Measurements from ENCODE around the gene CD200R1L. TPM values are rescaled to one million over a fixed set of nuclear protein-coding genes. Genes with fewer than 3 reads are reported as not detected.
A peak's percentile ranks its signal among the peaks of the same experiment; 100 is the strongest.

The CD200R1L gene
- not detected for total RNA-seq
- 0 to 0.30 reads per million in 2 donors for total RNA-seq

GRCh38 chr3:112846764-112847163 lies at the start of gene CD200R1L:
CD200R1L (minus strand) TSS chr3:112846864; CDS start chr3:112829367, 17,497 bp downstream.
- H3K27ac Mint-ChIP-seq, result peak within 1 kb of the TSS; percentile 27
- H3K4me1 Mint-ChIP-seq, result peaks cover 15% of the 10 kb centered on the region
- DNase-seq (no peak), ATAC-seq (no peak)
- H3K36me3 Mint-ChIP-seq (ENCODE audit: low read depth), result no peaks in the 10 kb centered on the region
- peak within 1 kb of the TSS; percentile 46 for H3K4me3 Mint-ChIP-seq
- H3K9me3 ChIP-seq (ENCODE audit: control insufficient read depth, low read length, poor library complexity, severe bottlenecking), result peaks cover 5% of the 10 kb centered on the region
- H3K27me3 Mint-ChIP-seq, result no peaks in the 10 kb centered on the region

- H3K4me3 Mint-ChIP-seq, result no peak overlapping the region
- H3K27ac Mint-ChIP-seq, result no peak overlapping the region
- peaks cover 13% of the 10 kb centered on the region for H3K27me3 Mint-ChIP-seq
- H3K36me3 Mint-ChIP-seq (ENCODE audit: low read depth), result no peaks in the 10 kb centered on the region
- DNase-seq, result no peak
- H3K4me1 Mint-ChIP-seq, result no peaks in the 10 kb centered on the region
- no peak for ATAC-seq
- no peaks in the 10 kb centered on the region for H3K9me3 ChIP-seq (ENCODE audit: control insufficient read depth, low read length, poor library complexity, severe bottlenecking)
Observed at GRCh38 chr3:112894258-112894657, 47.6 kb upstream of the CD200R1L start.

- no peaks in the 10 kb centered on the region for H3K4me1 Mint-ChIP-seq
- DNase-seq, result no peak
- H3K36me3 Mint-ChIP-seq (ENCODE audit: low read depth), result no peaks in the 10 kb centered on the region
- H3K4me3 Mint-ChIP-seq, result no peak overlapping the region
- H3K27me3 Mint-ChIP-seq, result peaks cover 16% of the 10 kb centered on the region
- no peak for ATAC-seq
- no peak overlapping the region for H3K27ac Mint-ChIP-seq
- H3K9me3 ChIP-seq (ENCODE audit: control insufficient read depth, low read length, poor library complexity, severe bottlenecking), result no peaks in the 10 kb centered on the region
Observed at GRCh38 chr3:112889357-112889756, 42.7 kb upstream of the CD200R1L start.

- no peaks in the 10 kb centered on the region for H3K36me3 Mint-ChIP-seq (ENCODE audit: low read depth)
Observed at GRCh38 chr3:112888381-112889085, 41.9 kb upstream of the CD200R1L start.

GRCh38 chr3:112884678-112885290 lies 38.1 kb upstream of the CD200R1L start:
- no peak overlapping the region for H3K27ac Mint-ChIP-seq
- ATAC-seq (no peak), DNase-seq (no peak)

More at GRCh38 chr3:112888381-112889085, 41.9 kb upstream of the CD200R1L start:
- Mint-ChIP-seq H3K27me3 (peaks cover 16% of the 10 kb centered on the region), H3K4me1 (no peaks in the 10 kb centered on the region), H3K27ac (no peak overlapping the region), H3K4me3 (no peak overlapping the region)
- ATAC-seq (no peak), DNase-seq (no peak)
- H3K9me3 ChIP-seq (ENCODE audit: control insufficient read depth, low read length, poor library complexity, severe bottlenecking), result no peaks in the 10 kb centered on the region

GRCh38 chr3:112881891-112882290 lies 35.2 kb upstream of the CD200R1L start:
- Mint-ChIP-seq H3K27me3 (no peaks in the 10 kb centered on the region), H3K27ac (no peak overlapping the region)
- no peak for ATAC-seq

More at GRCh38 chr3:112884678-112885290, 38.1 kb upstream of the CD200R1L start:
- Mint-ChIP-seq H3K27me3 (peaks cover 8% of the 10 kb centered on the region), H3K4me1 (no peaks in the 10 kb centered on the region), H3K4me3 (no peak overlapping the region), H3K36me3 (ENCODE audit: low read depth) (no peaks in the 10 kb centered on the region)
- no peaks in the 10 kb centered on the region for H3K9me3 ChIP-seq (ENCODE audit: control insufficient read depth, low read length, poor library complexity, severe bottlenecking)

GRCh38 chr3:112875561-112875960 lies 28.9 kb upstream of the CD200R1L start:
- Mint-ChIP-seq H3K4me3 (no peak overlapping the region), H3K4me1 (peaks cover 3% of the 10 kb centered on the region), H3K36me3 (ENCODE audit: low read depth) (no peaks in the 10 kb centered on the region), H3K27me3 (no peaks in the 10 kb centered on the region), H3K27ac (no peak overlapping the region)
- DNase-seq (no peak), ATAC-seq (no peak)
- H3K9me3 ChIP-seq (ENCODE audit: control insufficient read depth, low read length, poor library complexity, severe bottlenecking), result no peaks in the 10 kb centered on the region

More at GRCh38 chr3:112881891-112882290, 35.2 kb upstream of the CD200R1L start:
- H3K4me1 Mint-ChIP-seq, result no peaks in the 10 kb centered on the region
- no peaks in the 10 kb centered on the region for H3K36me3 Mint-ChIP-seq (ENCODE audit: low read depth)
- DNase-seq, result no peak
- no peak overlapping the region for H3K4me3 Mint-ChIP-seq
- H3K9me3 ChIP-seq (ENCODE audit: control insufficient read depth, low read length, poor library complexity, severe bottlenecking), result no peaks in the 10 kb centered on the region

GRCh38 chr3:112874725-112875124 lies 28.1 kb upstream of the CD200R1L start:
- Mint-ChIP-seq H3K4me3 (peak overlapping the region; percentile 5), H3K36me3 (ENCODE audit: low read depth) (no peaks in the 10 kb centered on the region), H3K27ac (no peak overlapping the region), H3K4me1 (peaks cover 3% of the 10 kb centered on the region), H3K27me3 (no peaks in the 10 kb centered on the region)
- H3K9me3 ChIP-seq (ENCODE audit: control insufficient read depth, low read length, poor library complexity, severe bottlenecking), result no peaks in the 10 kb centered on the region
- DNase-seq, result no peak
- ATAC-seq, result no peak

- H3K36me3 Mint-ChIP-seq (ENCODE audit: low read depth), result no peaks in the 10 kb centered on the region
- peaks cover 3% of the 10 kb centered on the region for H3K4me1 Mint-ChIP-seq
- no peak overlapping the region for H3K27ac Mint-ChIP-seq
- H3K4me3 Mint-ChIP-seq, result no peak overlapping the region
- DNase-seq, result no peak
- H3K27me3 Mint-ChIP-seq, result no peaks in the 10 kb centered on the region
- ATAC-seq, result no peak
- H3K9me3 ChIP-seq (ENCODE audit: control insufficient read depth, low read length, poor library complexity, severe bottlenecking), result no peaks in the 10 kb centered on the region
Observed at GRCh38 chr3:112873632-112874031, 27.0 kb upstream of the CD200R1L start.

- H3K9me3 ChIP-seq (ENCODE audit: control insufficient read depth, low read length, poor library complexity, severe bottlenecking), result no peaks in the 10 kb centered on the region
- Mint-ChIP-seq H3K27me3 (no peaks in the 10 kb centered on the region), H3K4me3 (no peak overlapping the region), H3K27ac (no peak overlapping the region), H3K4me1 (peaks cover 3% of the 10 kb centered on the region), H3K36me3 (ENCODE audit: low read depth) (no peaks in the 10 kb centered on the region)
- DNase-seq (no peak), ATAC-seq (no peak)
Observed at GRCh38 chr3:112871735-112872134, 25.1 kb upstream of the CD200R1L start.

- H3K4me3 Mint-ChIP-seq, result no peak overlapping the region
- H3K36me3 Mint-ChIP-seq (ENCODE audit: low read depth), result no peaks in the 10 kb centered on the region
- peaks cover 2% of the 10 kb centered on the region for H3K4me1 Mint-ChIP-seq
- H3K9me3 ChIP-seq (ENCODE audit: control insufficient read depth, low read length, poor library complexity, severe bottlenecking), result no peaks in the 10 kb centered on the region
- no peak for DNase-seq
- no peak for ATAC-seq
- no peaks in the 10 kb centered on the region for H3K27me3 Mint-ChIP-seq
- H3K27ac Mint-ChIP-seq, result no peak overlapping the region
Observed at GRCh38 chr3:112865757-112866156, 19.1 kb upstream of the CD200R1L start.

GRCh38 chr3:112860898-112861297 lies 14.2 kb upstream of the CD200R1L start:
- no peak for DNase-seq
- ATAC-seq, result no peak
- peaks cover 3% of the 10 kb centered on the region for H3K36me3 Mint-ChIP-seq (ENCODE audit: low read depth)
- peaks cover 21% of the 10 kb centered on the region for H3K4me1 Mint-ChIP-seq
- no peak overlapping the region for H3K27ac Mint-ChIP-seq
- no peak overlapping the region for H3K4me3 Mint-ChIP-seq
- no peaks in the 10 kb centered on the region for H3K9me3 ChIP-seq (ENCODE audit: control insufficient read depth, low read length, poor library complexity, severe bottlenecking)
- H3K27me3 Mint-ChIP-seq, result no peaks in the 10 kb centered on the region

- no peaks in the 10 kb centered on the region for H3K9me3 ChIP-seq (ENCODE audit: control insufficient read depth, low read length, poor library complexity, severe bottlenecking)
- DNase-seq, result no peak
- H3K4me3 Mint-ChIP-seq, result no peak overlapping the region
- no peaks in the 10 kb centered on the region for H3K27me3 Mint-ChIP-seq
- no peak overlapping the region for H3K27ac Mint-ChIP-seq
- H3K36me3 Mint-ChIP-seq (ENCODE audit: low read depth), result peaks cover 3% of the 10 kb centered on the region
- peaks cover 18% of the 10 kb centered on the region for H3K4me1 Mint-ChIP-seq
- peak; percentile 76 for ATAC-seq
Observed at GRCh38 chr3:112858410-112859069, 11.9 kb upstream of the CD200R1L start.
